Measurements from ENCODE around the gene SOBP. TPM values are rescaled to one million over a fixed set of nuclear protein-coding genes. Genes with fewer than 3 reads are reported as not detected.

Gene SOBP
- total and polyA plus RNA-seq, 2 donors (not counting 1 experiment from before 2014, with no cell fraction given), result 2.7 to 6.3 TPM

DNA sequence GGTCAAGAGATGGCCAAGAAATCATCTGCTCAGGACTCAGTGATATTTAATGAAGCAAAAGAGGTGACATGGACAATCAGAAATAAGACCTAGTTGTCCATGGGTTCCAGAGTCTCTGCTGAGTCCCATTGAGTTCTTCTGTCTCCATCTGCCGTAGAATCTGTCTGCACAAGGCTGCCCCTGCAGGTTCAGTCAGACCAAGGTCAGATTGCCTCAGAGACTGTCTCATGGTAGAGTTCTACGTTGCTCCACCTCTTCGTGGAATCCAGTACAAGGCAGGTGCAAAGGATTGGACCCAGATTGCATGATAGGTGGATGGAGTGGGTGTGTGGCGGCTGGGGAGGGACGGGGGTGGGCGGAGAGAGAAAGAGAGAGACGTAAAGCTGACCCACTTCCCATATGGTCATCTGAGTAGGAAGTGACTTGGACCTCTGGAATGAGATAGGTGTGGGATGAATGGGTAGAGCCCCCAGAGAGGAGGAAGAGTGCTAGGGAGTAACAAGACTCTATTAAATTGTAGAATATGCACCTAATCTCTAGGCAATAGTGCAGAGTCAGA, 75.3 kb downstream of the SOBP start:
- no peak overlapping the region for H3K27ac ChIP-seq (ENCODE audit: insufficient read depth, low read length)
- no peaks in the 10 kb centered on the region for H3K36me3 ChIP-seq (ENCODE audit: control insufficient read depth, insufficient read depth, low read length)
- H3K79me2 ChIP-seq (ENCODE audit: control insufficient read depth, insufficient read depth, low read length), result no peaks in the 10 kb centered on the region
- no peaks in the 10 kb centered on the region for H3K9me3 ChIP-seq (ENCODE audit: control insufficient read depth, insufficient read depth, low read depth, low read length)
- H3K27me3 ChIP-seq (ENCODE audit: control insufficient read depth, insufficient read depth, low read length), result no peaks in the 10 kb centered on the region
- H3K9ac ChIP-seq (ENCODE audit: insufficient read depth, low read length), result no peak overlapping the region
- H3K4me2 ChIP-seq (ENCODE audit: extremely low read depth, insufficient read depth, low read length), result no peak overlapping the region
- no peak overlapping the region for H3K4me3 ChIP-seq (replicated peaks in 1 of 4; ENCODE audit: control extremely low read depth in 1 of 4, insufficient read depth in 1 of 4, low read depth in 3 of 4, low read length in 4 of 4)
- H2AFZ ChIP-seq (ENCODE audit: low read length), result no peak overlapping the region
- TF ChIP-seq EZH2 (IDR thresholded peaks at IDR 0.05; ENCODE audit: low read length, missing control alignments), result no peak
- no peaks in the 10 kb centered on the region for H3K4me1 ChIP-seq (ENCODE audit: control insufficient read depth, extremely low read depth, insufficient read depth, low read length)
- H4K20me1 ChIP-seq (ENCODE audit: control insufficient read depth, extremely low read depth, insufficient read depth, low read length), result no peaks in the 10 kb centered on the region
- no peak for DNase-seq (ENCODE audit: low read depth in 2 of 2)

DNA sequence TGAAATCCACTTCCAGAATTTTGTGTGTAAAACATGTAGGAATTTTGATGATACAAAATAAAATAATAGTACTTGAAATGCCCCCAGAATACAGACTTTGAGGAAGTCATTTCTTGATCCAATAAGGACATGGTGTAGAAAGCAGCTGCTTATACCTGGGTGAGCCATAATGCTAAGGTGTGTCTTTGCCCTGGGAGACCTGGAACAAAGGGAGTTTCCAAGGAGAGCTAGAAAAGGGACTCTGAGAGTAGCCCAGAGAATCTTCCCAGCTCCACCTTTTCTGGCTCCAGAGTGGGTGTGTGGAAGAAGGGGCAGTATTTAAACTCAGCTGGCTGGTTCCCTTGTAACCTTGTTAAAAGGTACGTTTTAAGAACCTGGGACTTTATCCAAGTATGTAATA, 77.7 kb downstream of the SOBP start:
- Histone ChIP-seq H3K27ac (ENCODE audit: insufficient read depth, low read length) (no peak overlapping the region), H4K20me1 (ENCODE audit: control insufficient read depth, extremely low read depth, insufficient read depth, low read length) (no peaks in the 10 kb centered on the region), H3K36me3 (ENCODE audit: control insufficient read depth, insufficient read depth, low read length) (no peaks in the 10 kb centered on the region), H2AFZ (ENCODE audit: low read length) (no peak overlapping the region), H3K4me3 (replicated peaks in 1 of 4; ENCODE audit: control extremely low read depth in 1 of 4, insufficient read depth in 1 of 4, low read depth in 3 of 4, low read length in 4 of 4) (no peak overlapping the region), H3K9ac (ENCODE audit: insufficient read depth, low read length) (no peak overlapping the region), H3K9me3 (ENCODE audit: control insufficient read depth, insufficient read depth, low read depth, low read length) (no peaks in the 10 kb centered on the region), H3K27me3 (ENCODE audit: control insufficient read depth, insufficient read depth, low read length) (no peaks in the 10 kb centered on the region), H3K4me1 (ENCODE audit: control insufficient read depth, extremely low read depth, insufficient read depth, low read length) (no peaks in the 10 kb centered on the region), H3K4me2 (ENCODE audit: extremely low read depth, insufficient read depth, low read length) (no peak overlapping the region), H3K79me2 (ENCODE audit: control insufficient read depth, insufficient read depth, low read length) (no peaks in the 10 kb centered on the region)
- no peak for DNase-seq (ENCODE audit: low read depth in 2 of 2)
- TF ChIP-seq, protein P1, sequence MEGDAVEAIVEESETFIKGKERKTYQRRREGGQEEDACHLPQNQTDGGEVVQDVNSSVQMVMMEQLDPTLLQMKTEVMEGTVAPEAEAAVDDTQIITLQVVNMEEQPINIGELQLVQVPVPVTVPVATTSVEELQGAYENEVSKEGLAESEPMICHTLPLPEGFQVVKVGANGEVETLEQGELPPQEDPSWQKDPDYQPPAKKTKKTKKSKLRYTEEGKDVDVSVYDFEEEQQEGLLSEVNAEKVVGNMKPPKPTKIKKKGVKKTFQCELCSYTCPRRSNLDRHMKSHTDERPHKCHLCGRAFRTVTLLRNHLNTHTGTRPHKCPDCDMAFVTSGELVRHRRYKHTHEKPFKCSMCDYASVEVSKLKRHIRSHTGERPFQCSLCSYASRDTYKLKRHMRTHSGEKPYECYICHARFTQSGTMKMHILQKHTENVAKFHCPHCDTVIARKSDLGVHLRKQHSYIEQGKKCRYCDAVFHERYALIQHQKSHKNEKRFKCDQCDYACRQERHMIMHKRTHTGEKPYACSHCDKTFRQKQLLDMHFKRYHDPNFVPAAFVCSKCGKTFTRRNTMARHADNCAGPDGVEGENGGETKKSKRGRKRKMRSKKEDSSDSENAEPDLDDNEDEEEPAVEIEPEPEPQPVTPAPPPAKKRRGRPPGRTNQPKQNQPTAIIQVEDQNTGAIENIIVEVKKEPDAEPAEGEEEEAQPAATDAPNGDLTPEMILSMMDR (conservative IDR thresholded peaks at IDR 0.05 in 1 of 2, IDR thresholded peaks at IDR 0.05 in 1 of 2; ENCODE audit: low read depth in 1 of 2, low read length in 2 of 2), result no peak
- no peak for TF ChIP-seq EZH2 (IDR thresholded peaks at IDR 0.05; ENCODE audit: low read length, missing control alignments)

GRCh38 chr6:107569473-107569872, 79.6 kb downstream of the SOBP start:
- Histone ChIP-seq H3K9ac (ENCODE audit: insufficient read depth, low read length) (no peak overlapping the region), H3K4me2 (ENCODE audit: extremely low read depth, insufficient read depth, low read length) (no peak overlapping the region), H3K27ac (ENCODE audit: insufficient read depth, low read length) (no peak overlapping the region), H3K4me3 (replicated peaks in 1 of 4; ENCODE audit: control extremely low read depth in 1 of 4, insufficient read depth in 1 of 4, low read depth in 3 of 4, low read length in 4 of 4) (no peak overlapping the region), H4K20me1 (ENCODE audit: control insufficient read depth, extremely low read depth, insufficient read depth, low read length) (no peaks in the 10 kb centered on the region), H3K27me3 (ENCODE audit: control insufficient read depth, insufficient read depth, low read length) (no peaks in the 10 kb centered on the region), H3K36me3 (ENCODE audit: control insufficient read depth, insufficient read depth, low read length) (no peaks in the 10 kb centered on the region), H3K4me1 (ENCODE audit: control insufficient read depth, extremely low read depth, insufficient read depth, low read length) (no peaks in the 10 kb centered on the region), H2AFZ (ENCODE audit: low read length) (no peak overlapping the region), H3K9me3 (ENCODE audit: control insufficient read depth, insufficient read depth, low read depth, low read length) (no peaks in the 10 kb centered on the region), H3K79me2 (ENCODE audit: control insufficient read depth, insufficient read depth, low read length) (no peaks in the 10 kb centered on the region)
- no peak for DNase-seq (ENCODE audit: low read depth in 2 of 2)
- TF ChIP-seq EZH2 (IDR thresholded peaks at IDR 0.05; ENCODE audit: low read length, missing control alignments), result no peak
- TF ChIP-seq, protein P1 (conservative IDR thresholded peaks at IDR 0.05 in 1 of 2, IDR thresholded peaks at IDR 0.05 in 1 of 2; ENCODE audit: low read depth in 1 of 2, low read length in 2 of 2), result no peak
